GM23248 (cell line): Measurements from ENCODE around the gene INTS4.

Experiments used
- EZH2 ChIP-seq: fragments of 200-600 bp; sonication (generic); IDR thresholded peaks from 2 replicates; pipeline ENCODE4 v1.6.1; 2018; ENCODE audit warnings: antibody characterized with exemption, mild to moderate bottlenecking; ENCODE audit not compliant: insufficient read depth, poor library complexity, severe bottlenecking
- EZH2phosphoT487 ChIP-seq: fragments of 200-600 bp; sonication (generic); IDR thresholded peaks from 2 replicates; pipeline ENCODE4 v1.6.1; 2018; ENCODE audit warnings: antibody characterized with exemption, moderate library complexity, mild to moderate bottlenecking, low read depth; ENCODE audit not compliant: insufficient read depth

DNA sequence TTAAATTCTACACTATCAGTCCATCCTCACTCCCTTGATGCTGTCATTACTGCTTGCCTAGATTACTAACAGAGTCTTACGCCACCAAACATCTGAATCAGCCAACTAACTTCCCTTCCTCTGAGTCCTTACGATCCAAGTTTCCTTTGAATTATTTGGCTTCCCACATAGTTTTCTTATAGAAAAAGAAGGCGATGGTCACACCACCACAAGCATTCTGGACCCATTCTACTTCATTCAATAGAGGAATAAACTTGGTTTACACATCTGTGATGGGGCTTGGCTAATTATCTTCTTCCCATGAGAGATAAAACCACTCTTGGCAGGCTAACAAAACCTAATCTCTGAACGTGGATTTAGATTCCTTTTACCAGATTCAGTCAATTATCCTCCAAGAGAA lies 35.0 kb downstream of the INTS4 start:
- TF ChIP-seq EZH2, result no peak
- TF ChIP-seq EZH2phosphoT487, result no peak
